Measurements from ENCODE around the gene TRUB2. TPM values are rescaled to one million over a fixed set of nuclear protein-coding genes. Genes with fewer than 3 reads are reported as not detected.

Gene TRUB2
- total RNA-seq, 2 donors from 2014 or later: 7.4 to 8.4 TPM

DNA sequence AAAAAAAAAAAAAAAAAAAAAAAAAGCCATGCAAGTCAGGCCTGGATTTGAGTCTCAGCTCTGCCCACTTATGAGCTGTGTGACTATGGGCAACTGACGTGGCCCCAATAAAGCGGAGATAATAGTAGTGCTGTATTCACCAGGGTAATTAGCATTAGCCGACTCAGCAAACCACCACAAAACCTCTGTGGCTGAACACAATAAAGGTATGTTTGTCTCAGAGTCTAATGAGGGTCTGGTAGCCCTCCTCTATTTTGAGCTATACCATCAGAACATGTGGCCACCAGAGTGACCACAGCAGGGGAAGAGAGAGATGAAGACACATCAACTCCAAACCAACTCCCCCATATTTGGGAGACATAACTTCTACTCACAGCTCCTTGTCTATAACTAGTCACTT is 30.2 kb downstream of the TRUB2 start:
- DNase-seq (ENCODE audit: low spot score): no peak
- Histone ChIP-seq H3K4me1 (ENCODE audit: control insufficient read depth in 1 of 2, low read depth in 2 of 2) (no peaks in the 10 kb centered on the region), H3K4me3 (no peak overlapping the region), H3K9me3 (no peaks in the 10 kb centered on the region), H3K27ac (no peak overlapping the region), H3K36me3 (peaks cover 8% of the 10 kb centered on the region), H3K27me3 (replicated peaks; ENCODE audit: insufficient read depth) (no peaks in the 10 kb centered on the region)
- TF ChIP-seq CTCF (IDR thresholded peaks at IDR 0.05): no peak
- no peak for ATAC-seq (ENCODE audit: insufficient number of reproducible peaks, low FRiP score, low read depth)

DNA sequence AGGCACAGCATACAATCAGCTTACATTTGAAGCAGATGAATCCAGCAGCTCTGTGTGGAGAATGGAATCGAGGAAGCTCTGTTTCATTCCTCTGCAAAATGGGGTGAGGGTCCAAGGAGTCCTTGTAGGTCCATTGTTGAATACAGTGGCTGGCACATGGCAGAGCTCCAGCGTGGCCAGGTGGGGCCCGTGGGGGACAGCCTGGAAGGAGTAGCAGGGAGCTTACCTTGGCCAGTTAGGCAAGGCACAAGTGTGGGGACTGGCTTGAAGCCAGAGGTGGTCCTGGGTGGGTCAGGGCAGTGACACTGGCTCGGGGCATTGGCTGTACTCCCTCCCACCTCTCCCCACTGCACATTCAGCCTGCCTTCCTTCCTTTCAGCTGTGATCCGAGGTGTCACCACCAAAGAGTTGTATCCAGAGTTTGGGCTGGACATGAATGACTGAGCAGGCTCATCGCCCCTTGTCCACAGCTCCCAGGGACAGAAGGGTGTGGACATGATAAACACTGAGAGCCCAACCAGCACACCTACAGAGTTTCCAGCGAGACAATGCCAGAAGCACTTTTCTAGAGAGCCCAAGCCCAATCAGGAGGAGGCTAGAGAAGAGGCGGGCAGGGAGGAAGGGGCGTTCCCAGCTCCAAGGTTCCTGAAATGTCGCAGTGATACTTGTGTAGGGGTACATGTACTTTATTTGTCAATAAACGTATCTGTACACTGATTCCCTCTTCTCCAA is 33.8 kb downstream of the TRUB2 start:
- no peak for ATAC-seq (ENCODE audit: insufficient number of reproducible peaks, low FRiP score, low read depth)
- Histone ChIP-seq H3K27me3 (replicated peaks; ENCODE audit: insufficient read depth) (no peaks in the 10 kb centered on the region), H3K4me3 (no peak overlapping the region), H3K36me3 (peaks cover 15% of the 10 kb centered on the region), H3K27ac (no peak overlapping the region), H3K9me3 (no peaks in the 10 kb centered on the region), H3K4me1 (ENCODE audit: control insufficient read depth in 1 of 2, low read depth in 2 of 2) (no peaks in the 10 kb centered on the region)
- DNase-seq (ENCODE audit: low spot score): no peak
- TF ChIP-seq CTCF (IDR thresholded peaks at IDR 0.05): no peak

- DNase-seq (ENCODE audit: low spot score): no peak
- no peak overlapping the region for H3K4me3 ChIP-seq
- ATAC-seq (ENCODE audit: insufficient number of reproducible peaks, low FRiP score, low read depth): no peak
- H3K9me3 ChIP-seq: no peaks in the 10 kb centered on the region
- peaks cover 15% of the 10 kb centered on the region for H3K36me3 ChIP-seq
- TF ChIP-seq CTCF (IDR thresholded peaks at IDR 0.05): no peak
- H3K27me3 ChIP-seq (replicated peaks; ENCODE audit: insufficient read depth): no peaks in the 10 kb centered on the region
- H3K4me1 ChIP-seq (ENCODE audit: control insufficient read depth in 1 of 2, low read depth in 2 of 2): no peaks in the 10 kb centered on the region
- no peak overlapping the region for H3K27ac ChIP-seq
These were observed 35.8 kb downstream of the TRUB2 start for GRCh38 chr9:128286440-128286839.

- Histone ChIP-seq H3K9me3 (no peaks in the 10 kb centered on the region), H3K36me3 (peaks cover 15% of the 10 kb centered on the region), H3K4me1 (ENCODE audit: control insufficient read depth in 1 of 2, low read depth in 2 of 2) (no peaks in the 10 kb centered on the region), H3K27ac (no peak overlapping the region), H3K27me3 (replicated peaks; ENCODE audit: insufficient read depth) (no peaks in the 10 kb centered on the region), H3K4me3 (no peak overlapping the region)
- DNase-seq (ENCODE audit: low spot score) (no peak), ATAC-seq (ENCODE audit: insufficient number of reproducible peaks, low FRiP score, low read depth) (no peak)
- TF ChIP-seq CTCF (IDR thresholded peaks at IDR 0.05): no peak
These were observed 37.0 kb downstream of the TRUB2 start for GRCh38 chr9:128285033-128285784.

GRCh38 chr9:128282500-128282899 is 39.7 kb downstream of the TRUB2 start:
- no peak for TF ChIP-seq CTCF (IDR thresholded peaks at IDR 0.05)
- Histone ChIP-seq H3K36me3 (peaks cover 8% of the 10 kb centered on the region), H3K4me3 (no peak overlapping the region), H3K27ac (no peak overlapping the region), H3K27me3 (replicated peaks; ENCODE audit: insufficient read depth) (no peaks in the 10 kb centered on the region), H3K9me3 (no peaks in the 10 kb centered on the region), H3K4me1 (ENCODE audit: control insufficient read depth in 1 of 2, low read depth in 2 of 2) (peaks cover 0 to under 1% of the 10 kb centered on the region in 2 donors)
- no peak for ATAC-seq (ENCODE audit: insufficient number of reproducible peaks, low FRiP score, low read depth)
- no peak for DNase-seq (ENCODE audit: low spot score)
